Neural progenitor cell (in vitro differentiated cells): Measurements from ENCODE around the gene PBXIP1. TPM values are rescaled to one million over a fixed set of nuclear protein-coding genes. Genes with fewer than 3 reads are reported as not detected.

Experiments used
- DNase-seq: peaks from one replicate; pipeline ENCODE4 v3.0.0-alpha.2; 2016; ENCODE audit warnings: low spot score
- H2AFZ ChIP-seq: fragments of 200-600 bp; sonication (generic); replicated peaks from 2 replicates; pipeline ENCODE4 v1.6.1; 2016; ENCODE audit warnings: antibody characterized with exemption
- H3F3A ChIP-seq: fragments of 200-600 bp; sonication (generic); 2 replicates; pipeline ENCODE4 v1.6.1; 2016; ENCODE audit warnings: antibody characterized with exemption, low read depth
- H3K27ac ChIP-seq: fragments of 200-600 bp; sonication (generic); 2 replicates; pipeline ENCODE4 v1.5.1; 2016; ENCODE audit warnings: mild to moderate bottlenecking
- H3K27me3 ChIP-seq: fragments of 200-600 bp; sonication (generic); 2 replicates; pipeline ENCODE4 v1.6.1; 2016; ENCODE audit warnings: mild to moderate bottlenecking, moderate library complexity
- H3K36me3 ChIP-seq: fragments of 200-600 bp; sonication (generic); 2 replicates; pipeline ENCODE4 v1.5.1; 2016
- H3K4me1 ChIP-seq: fragments of 200-600 bp; sonication (generic); 2 replicates; pipeline ENCODE4 v1.6.1; 2016; ENCODE audit warnings: mixed run types
- H3K4me2 ChIP-seq: fragments of 200-600 bp; sonication (generic); 2 replicates; pipeline ENCODE4 v1.6.1; 2016
- H3K4me3 ChIP-seq: fragments of 200-600 bp; sonication (generic); 2 replicates; pipeline ENCODE4 v1.5.1; 2016
- H3K79me2 ChIP-seq: fragments of 200-600 bp; sonication (generic); 2 replicates; pipeline ENCODE4 v1.6.1; 2016; ENCODE audit warnings: low read depth
- H3K9ac ChIP-seq: fragments of 200-600 bp; sonication (generic); 2 replicates; pipeline ENCODE4 v1.6.1; 2016
- H3K9me3 ChIP-seq: fragments of 200-600 bp; sonication (generic); 2 replicates; pipeline ENCODE4 v1.5.1; 2016; ENCODE audit warnings: low read depth
- H4K20me1 ChIP-seq: fragments of 200-600 bp; sonication (generic); 2 replicates; pipeline ENCODE4 v1.6.1; 2016; ENCODE audit warnings: low read depth
- H3K27ac Mint-ChIP-seq: 3 replicates; pipeline ENCODE4 v1.8.0; 2021; ENCODE audit warnings: mixed read lengths
- H3K27me3 Mint-ChIP-seq: 2 replicates; pipeline ENCODE4 v1.8.0; 2022; ENCODE audit warnings: low read depth, mild to moderate bottlenecking, inconsistent platforms, moderate library complexity, mixed read lengths; ENCODE audit not compliant: insufficient read depth
- H3K36me3 Mint-ChIP-seq: 3 replicates; pipeline ENCODE4 v1.8.0; 2021; ENCODE audit warnings: mixed read lengths
- H3K4me1 Mint-ChIP-seq: 3 replicates; pipeline ENCODE4 v1.8.0; 2021; ENCODE audit warnings: mixed read lengths
- H3K4me3 Mint-ChIP-seq: 3 replicates; pipeline ENCODE4 v1.8.0; 2021; ENCODE audit warnings: mild to moderate bottlenecking, moderate library complexity, mixed read lengths
- H3K9me3 Mint-ChIP-seq: 3 replicates; pipeline ENCODE4 v1.8.0; 2020; ENCODE audit warnings: mixed read lengths
- EZH2 ChIP-seq: fragments of 200-600 bp; sonication (generic); IDR thresholded peaks from 2 replicates; pipeline ENCODE4 v1.6.1; 2017; ENCODE audit warnings: antibody characterized with exemption, mild to moderate bottlenecking, moderate library complexity
- EZH2phosphoT487 ChIP-seq: fragments of 200-600 bp; sonication (generic); IDR thresholded peaks from 2 replicates; pipeline ENCODE4 v1.6.1; 2017; ENCODE audit warnings: antibody characterized with exemption
- total RNA-seq: library from RNA; depleted of rRNA; stranded (reverse); fragments of >200 nt; gene quantifications from 2 replicates; pipeline ENCODE4 v1.2.3, GENCODE V29; 2015; ENCODE audit warnings: low replicate concordance
- TF ChIP-seq, protein P1 (sequence below): fragments of 200-600 bp; sonication (generic); IDR thresholded peaks from 2 replicates; pipeline ENCODE4 v1.5.1; 2017; ENCODE audit warnings: antibody characterized with exemption, mild to moderate bottlenecking

PBXIP1 gene
- total RNA-seq, 1 donor from 2014 or later, result 21.4 TPM

GRCh38 chr1:154901591-154901990, 54.3 kb downstream of the PBXIP1 start:
- Histone ChIP-seq H3K4me2 (no peak overlapping the region), H4K20me1 (no peaks in the 10 kb centered on the region), H3K4me1 (peaks cover 4% of the 10 kb centered on the region), H3K36me3 (no peaks in the 10 kb centered on the region), H3K27me3 (no peaks in the 10 kb centered on the region), H3K9ac (no peak overlapping the region), H3K79me2 (no peaks in the 10 kb centered on the region), H3K4me3 (no peak overlapping the region), H2AFZ (no peak overlapping the region), H3K27ac (no peak overlapping the region), H3K9me3 (no peaks in the 10 kb centered on the region), H3F3A (no peaks in the 10 kb centered on the region)
- Mint-ChIP-seq H3K36me3 (no peaks in the 10 kb centered on the region), H3K4me3 (no peak overlapping the region), H3K9me3 (peaks cover 3% of the 10 kb centered on the region), H3K4me1 (peaks cover 2% of the 10 kb centered on the region), H3K27me3 (peaks cover 3% of the 10 kb centered on the region), H3K27ac (no peak overlapping the region)
- TF ChIP-seq EZH2phosphoT487, result no peak
- TF ChIP-seq, protein P1, sequence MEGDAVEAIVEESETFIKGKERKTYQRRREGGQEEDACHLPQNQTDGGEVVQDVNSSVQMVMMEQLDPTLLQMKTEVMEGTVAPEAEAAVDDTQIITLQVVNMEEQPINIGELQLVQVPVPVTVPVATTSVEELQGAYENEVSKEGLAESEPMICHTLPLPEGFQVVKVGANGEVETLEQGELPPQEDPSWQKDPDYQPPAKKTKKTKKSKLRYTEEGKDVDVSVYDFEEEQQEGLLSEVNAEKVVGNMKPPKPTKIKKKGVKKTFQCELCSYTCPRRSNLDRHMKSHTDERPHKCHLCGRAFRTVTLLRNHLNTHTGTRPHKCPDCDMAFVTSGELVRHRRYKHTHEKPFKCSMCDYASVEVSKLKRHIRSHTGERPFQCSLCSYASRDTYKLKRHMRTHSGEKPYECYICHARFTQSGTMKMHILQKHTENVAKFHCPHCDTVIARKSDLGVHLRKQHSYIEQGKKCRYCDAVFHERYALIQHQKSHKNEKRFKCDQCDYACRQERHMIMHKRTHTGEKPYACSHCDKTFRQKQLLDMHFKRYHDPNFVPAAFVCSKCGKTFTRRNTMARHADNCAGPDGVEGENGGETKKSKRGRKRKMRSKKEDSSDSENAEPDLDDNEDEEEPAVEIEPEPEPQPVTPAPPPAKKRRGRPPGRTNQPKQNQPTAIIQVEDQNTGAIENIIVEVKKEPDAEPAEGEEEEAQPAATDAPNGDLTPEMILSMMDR, result no peak
- no peak for TF ChIP-seq EZH2
- no peak for DNase-seq

DNA sequence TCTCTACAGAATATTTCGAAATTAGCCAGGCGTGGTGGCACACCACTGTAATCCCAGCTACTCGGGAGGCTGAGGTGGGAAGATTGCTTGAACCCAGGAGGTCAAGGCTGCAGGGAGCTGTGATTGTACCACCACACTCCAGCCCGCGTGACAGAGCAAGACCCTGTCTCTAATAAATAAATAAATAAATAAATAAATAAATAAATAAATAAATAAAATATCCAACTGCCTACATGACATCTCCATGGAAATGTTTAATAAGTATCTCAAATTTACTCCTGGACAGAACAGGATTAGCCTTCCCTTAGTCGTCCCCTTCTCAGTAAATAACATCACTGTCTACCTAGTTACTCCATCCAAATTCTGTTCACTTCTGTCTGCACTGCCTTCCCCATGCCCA, 56.9 kb downstream of the PBXIP1 start:
- no peaks in the 10 kb centered on the region for H3K79me2 ChIP-seq
- no peak overlapping the region for H3K4me3 Mint-ChIP-seq
- H3F3A ChIP-seq, result no peaks in the 10 kb centered on the region
- H3K27ac ChIP-seq, result no peak overlapping the region
- no peak for DNase-seq
- no peaks in the 10 kb centered on the region for H3K9me3 Mint-ChIP-seq
- H3K27me3 ChIP-seq, result no peaks in the 10 kb centered on the region
- H3K9ac ChIP-seq, result no peak overlapping the region
- no peak for TF ChIP-seq EZH2phosphoT487
- TF ChIP-seq, protein P1, result no peak
- no peak for TF ChIP-seq EZH2
- no peak overlapping the region for H3K4me3 ChIP-seq
- no peak overlapping the region for H3K4me2 ChIP-seq
- H3K4me1 Mint-ChIP-seq, result peaks cover 13% of the 10 kb centered on the region
- H3K36me3 Mint-ChIP-seq, result no peaks in the 10 kb centered on the region
- no peak overlapping the region for H3K27ac Mint-ChIP-seq
- no peaks in the 10 kb centered on the region for H4K20me1 ChIP-seq
- no peaks in the 10 kb centered on the region for H3K9me3 ChIP-seq
- peaks cover 8% of the 10 kb centered on the region for H3K4me1 ChIP-seq
- peaks cover 5% of the 10 kb centered on the region for H3K27me3 Mint-ChIP-seq
- H2AFZ ChIP-seq, result no peak overlapping the region
- no peaks in the 10 kb centered on the region for H3K36me3 ChIP-seq

DNA sequence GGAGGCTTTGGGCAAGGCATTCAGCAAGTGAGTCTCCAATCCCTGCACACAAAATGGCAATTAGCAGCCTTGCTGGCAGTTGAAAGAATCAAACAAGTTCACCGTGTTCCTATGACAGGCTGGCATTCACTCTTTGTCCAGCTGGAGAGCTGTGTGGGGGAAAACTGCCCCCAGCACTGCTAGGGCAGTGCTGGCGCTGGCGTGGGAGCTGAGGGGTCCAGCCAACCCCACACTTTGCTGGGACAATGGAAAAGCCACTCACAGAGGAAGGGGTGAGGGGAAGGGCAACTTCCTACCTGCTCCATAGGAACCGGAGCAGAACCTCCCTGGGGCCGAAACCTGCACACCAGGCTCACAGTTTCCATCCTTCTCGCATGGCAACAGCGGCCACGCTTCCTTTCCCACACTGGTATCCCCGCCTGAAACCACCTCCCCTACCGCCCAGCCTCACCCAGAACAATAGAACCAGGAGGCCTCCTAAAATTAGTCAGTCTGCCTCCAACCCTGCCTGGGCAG, 59.1 kb downstream of the PBXIP1 start:
- Histone ChIP-seq H3K27me3 (no peaks in the 10 kb centered on the region), H3K9ac (no peak overlapping the region), H3K4me2 (no peak overlapping the region), H3K27ac (no peak overlapping the region), H3F3A (no peaks in the 10 kb centered on the region), H4K20me1 (no peaks in the 10 kb centered on the region), H3K79me2 (no peaks in the 10 kb centered on the region), H3K4me3 (no peak overlapping the region), H3K4me1 (peaks cover 8% of the 10 kb centered on the region), H2AFZ (peak overlapping the region; percentile 34), H3K36me3 (no peaks in the 10 kb centered on the region), H3K9me3 (no peaks in the 10 kb centered on the region)
- peak; percentile 14 for DNase-seq
- H3K27me3 Mint-ChIP-seq, result peaks cover 6% of the 10 kb centered on the region
- peaks cover 13% of the 10 kb centered on the region for H3K4me1 Mint-ChIP-seq
- no peak overlapping the region for H3K4me3 Mint-ChIP-seq
- TF ChIP-seq, protein P1, result no peak
- TF ChIP-seq EZH2phosphoT487, result no peak
- TF ChIP-seq EZH2, result no peak
- H3K9me3 Mint-ChIP-seq, result no peaks in the 10 kb centered on the region
- H3K27ac Mint-ChIP-seq, result peak overlapping the region; percentile 21
- no peaks in the 10 kb centered on the region for H3K36me3 Mint-ChIP-seq
